Right ventricle myocardium inferior (tissue), 1 donor: Measurements from ENCODE around the gene PPFIA3. TPM values are rescaled to one million over a fixed set of nuclear protein-coding genes. Genes with fewer than 3 reads are reported as not detected.

Experiments
- ATAC-seq: fragments of 200-7000 bp; cut with Tn5 transposase; one replicate; pipeline ENCODE4 v1.9.1; 2020; ENCODE audit warnings: mild to moderate bottlenecking, moderate library complexity
- DNase-seq: peaks from one replicate; pipeline ENCODE4 v3.0.0; 2021; ENCODE audit errors: missing footprints
- intact Hi-C: fragments of 100-400 bp; cut with DNase I; formaldehyde crosslinking; loops from one replicate; pipeline ENCODE4 v1.11.0; 2022
- total RNA-seq: library from RNA; stranded (reverse); fragmentation: NEBNext Ultra II Directional; extraction: Animal tissue kit (Norgen Biotek cat#: 25700); gene quantifications from one replicate; pipeline ENCODE4 v1.2.1, GENCODE V29; 2021
- donor health status: DM: no; HTN: yes; CAD: no; lungs with severe emphysema.

PPFIA3 gene
- total RNA-seq, 1 donor from 2014 or later: 4.1 TPM

DNA sequence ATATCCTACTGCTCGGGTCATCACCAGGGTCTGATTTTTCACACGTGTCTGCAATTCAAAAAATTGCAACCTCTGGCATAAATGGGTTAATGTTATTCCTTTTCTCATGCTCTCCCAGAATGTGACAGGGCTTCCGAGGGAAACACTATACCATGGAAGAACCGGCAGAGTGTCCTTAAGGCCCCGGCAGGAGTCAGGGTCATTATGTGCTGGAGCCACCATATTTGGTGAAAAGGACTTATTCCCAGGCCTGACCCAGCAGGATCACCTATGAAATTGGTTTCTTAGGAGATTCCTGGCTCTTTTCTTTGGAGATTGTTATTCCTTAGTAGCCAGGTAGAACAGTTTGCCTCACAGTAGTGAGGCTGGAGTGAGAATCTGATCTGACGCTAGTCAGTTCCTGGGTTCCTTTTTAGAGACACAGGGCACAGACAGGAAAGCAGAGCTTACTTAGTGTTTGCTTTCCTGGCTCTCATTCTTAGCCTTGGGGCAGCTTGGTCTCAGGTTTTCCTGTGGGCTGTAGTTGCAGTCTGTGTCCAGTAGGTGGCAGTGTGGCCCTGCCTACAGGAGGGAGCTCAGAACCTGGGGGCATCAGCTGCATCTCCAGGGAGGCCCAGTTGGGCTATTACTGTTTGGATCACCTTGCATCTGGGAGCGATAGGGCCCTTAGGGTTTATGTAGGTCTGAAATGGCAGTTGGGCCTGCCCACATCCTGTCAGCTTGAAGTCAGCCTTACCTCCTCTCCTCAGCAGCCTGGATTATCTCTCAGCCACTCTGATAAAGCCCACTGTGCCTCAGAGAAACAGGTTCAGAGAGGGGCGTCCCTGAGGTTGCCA, 21.7 kb upstream of the PPFIA3 start:
- intact Hi-C loops: loop anchor here (5.0 kb wide), 2 partner anchors 50 to 100 kb away; no protein-coding TSS in a partner anchor
- DNase-seq: no peak
- ATAC-seq: peak; percentile 65

DNA sequence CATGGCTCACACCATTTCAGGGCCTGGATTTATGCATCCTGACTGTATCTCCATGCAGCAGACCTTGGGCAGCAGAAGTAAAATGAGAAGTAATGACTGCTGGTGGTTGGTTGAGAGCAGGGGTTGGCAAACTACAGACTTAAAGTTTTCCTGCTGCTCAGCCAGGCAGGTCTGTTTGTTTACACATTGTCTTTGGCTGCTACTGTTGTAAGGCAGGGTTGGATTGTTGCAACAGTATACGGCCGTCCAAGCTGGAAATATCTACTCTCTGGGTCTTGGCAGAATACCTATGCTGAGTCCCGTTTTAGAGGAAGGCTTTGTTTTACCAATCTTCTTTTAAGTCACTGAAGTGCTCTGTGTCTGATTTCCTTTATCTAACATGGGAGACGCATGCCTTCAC, 20.5 kb upstream of the PPFIA3 start:
- ATAC-seq: no peak
- no peak for DNase-seq
- intact Hi-C loops: loop anchor here (5.0 kb wide), 2 partner anchors 49 to 99 kb away; no protein-coding TSS in a partner anchor

DNA sequence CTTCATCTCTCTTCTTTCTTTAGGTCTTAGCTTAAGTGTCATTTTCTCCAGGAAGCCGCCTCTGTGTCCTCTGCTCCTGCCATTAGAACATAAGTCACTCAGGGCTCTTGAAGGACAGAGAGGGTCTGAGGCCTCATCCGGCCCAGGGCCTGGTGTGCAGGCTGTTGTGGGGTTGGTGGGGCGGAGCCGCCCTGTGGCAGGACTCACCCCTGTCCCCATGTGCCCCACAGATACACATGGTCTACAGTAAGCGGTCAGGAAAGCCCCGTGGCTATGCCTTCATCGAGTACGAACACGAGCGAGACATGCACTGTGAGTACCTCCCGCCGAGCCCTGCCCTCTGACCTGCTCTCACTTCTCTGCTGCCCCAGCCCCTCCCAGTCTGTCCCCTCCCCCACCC, 18.2 kb upstream of the PPFIA3 start:
- intact Hi-C loops: no loop called here
- DNase-seq (no peak), ATAC-seq (no peak)

DNA sequence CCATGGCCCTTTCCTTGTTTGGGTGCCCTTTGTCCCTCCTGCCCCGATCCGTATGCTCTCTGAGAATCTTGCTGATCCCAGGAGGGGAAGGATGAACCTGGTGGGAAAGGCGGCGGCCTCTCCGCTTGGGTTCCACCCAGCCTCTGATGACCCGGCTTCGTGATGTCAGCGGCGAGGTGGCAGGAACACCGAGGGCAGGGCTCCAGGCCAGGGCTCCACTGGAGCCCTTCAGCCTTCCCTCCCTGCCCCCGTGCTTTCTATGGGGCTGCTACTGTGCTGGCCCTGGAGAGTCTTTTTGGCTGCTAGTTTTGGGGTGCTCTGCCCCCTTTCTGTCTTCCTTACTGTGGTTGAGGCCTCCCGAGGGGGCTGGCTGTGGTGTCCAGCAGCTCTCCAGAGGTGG, 17.0 kb upstream of the PPFIA3 start:
- no peak for ATAC-seq
- no peak for DNase-seq
- intact Hi-C loops: no loop called here

DNA sequence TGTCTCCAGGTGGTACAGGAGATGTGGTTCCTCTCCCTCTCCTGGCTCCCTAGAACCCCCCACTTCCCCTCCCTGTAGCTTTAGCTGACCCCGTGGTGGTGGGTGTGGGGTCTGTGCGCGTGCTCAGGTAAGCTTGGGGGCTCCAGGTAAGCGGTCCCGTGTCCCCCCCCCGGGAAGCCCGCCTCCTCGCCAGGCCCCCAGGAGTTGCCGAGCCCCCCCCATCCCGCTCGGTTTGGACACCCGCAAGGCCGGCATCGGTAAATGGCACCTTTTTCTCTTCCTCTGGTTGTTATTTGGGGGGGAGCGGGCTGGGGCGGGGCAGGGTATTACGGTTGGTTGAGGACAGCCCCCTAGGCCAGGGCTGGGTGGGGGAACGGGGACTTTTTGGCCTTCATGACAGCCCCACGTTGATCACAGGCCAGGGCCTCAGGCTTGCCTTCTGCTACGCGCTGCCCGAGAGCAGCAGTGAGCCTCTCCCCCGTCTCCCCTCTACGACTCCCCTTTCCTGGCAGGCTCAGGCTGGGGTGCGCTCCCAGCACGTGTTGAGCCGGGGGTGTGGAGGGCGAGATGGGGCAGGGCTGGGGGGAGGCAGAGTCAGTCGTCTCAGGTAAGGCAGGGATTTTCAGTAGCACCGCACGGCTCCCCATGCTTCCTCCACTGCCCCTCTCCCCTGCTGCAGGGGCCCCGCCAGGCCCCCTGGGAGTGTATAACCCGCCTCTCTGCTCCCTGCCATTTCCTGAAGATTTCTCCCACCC, 15.8 kb upstream of the PPFIA3 start:
- intact Hi-C loops: no loop called here
- DNase-seq: no peak
- no peak for ATAC-seq

DNA sequence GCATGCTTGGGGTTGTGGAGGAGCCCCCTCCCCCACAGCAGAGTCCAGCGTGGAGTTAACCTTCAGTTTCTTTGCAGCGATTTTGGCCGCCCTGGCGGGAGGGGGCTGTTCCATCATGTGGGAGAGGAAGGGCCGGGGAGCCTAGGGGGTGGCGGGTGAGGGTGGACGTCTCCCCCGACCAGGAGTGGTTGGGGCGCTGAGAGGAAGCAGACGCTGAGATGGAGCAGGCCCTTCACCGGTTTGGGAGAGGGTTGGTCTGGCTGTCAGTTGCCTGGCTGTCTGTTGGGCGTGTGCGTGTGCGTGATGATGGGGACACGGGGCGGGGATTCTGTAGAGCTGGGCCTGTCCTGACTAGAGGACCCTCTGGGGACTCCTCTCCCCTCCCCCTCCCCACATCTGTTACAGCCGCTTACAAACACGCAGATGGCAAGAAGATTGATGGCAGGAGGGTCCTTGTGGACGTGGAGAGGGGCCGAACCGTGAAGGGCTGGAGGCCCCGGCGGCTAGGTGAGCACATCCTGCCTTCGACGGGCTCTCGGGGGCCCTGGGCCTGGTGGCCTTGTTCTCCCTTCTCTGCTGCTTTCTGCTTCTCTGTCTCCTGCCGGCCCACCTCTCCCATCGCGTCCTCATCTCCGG, 15.0 kb upstream of the PPFIA3 start:
- intact Hi-C loops: no loop called here
- DNase-seq: no peak
- ATAC-seq: peak; percentile 23

DNA sequence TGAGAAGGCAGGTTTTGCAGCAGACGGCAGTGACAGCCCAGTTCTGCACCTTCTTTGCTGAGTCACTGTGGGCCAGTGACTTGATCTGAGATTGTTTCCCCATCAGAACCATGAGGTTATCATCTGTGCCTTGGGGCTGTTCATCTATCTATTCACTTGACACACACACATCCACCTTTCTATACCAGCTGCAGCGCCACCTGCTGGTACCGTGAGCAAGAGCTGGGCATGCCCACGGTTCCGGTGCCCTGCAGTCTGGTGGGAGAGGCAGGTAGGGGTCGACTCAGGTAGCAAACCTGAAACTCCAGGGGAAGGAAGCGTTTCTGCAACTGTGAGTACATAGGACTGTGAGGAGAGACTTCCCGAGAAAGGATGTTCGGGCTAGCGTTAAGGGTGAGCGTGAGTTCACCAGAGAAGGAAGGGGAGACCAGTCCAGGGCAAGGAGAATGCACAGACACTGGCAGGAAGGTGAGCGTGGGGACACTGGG, 12.7 kb upstream of the PPFIA3 start:
- ATAC-seq: no peak
- intact Hi-C loops: no loop called here
- peak; percentile 83 for DNase-seq

DNA sequence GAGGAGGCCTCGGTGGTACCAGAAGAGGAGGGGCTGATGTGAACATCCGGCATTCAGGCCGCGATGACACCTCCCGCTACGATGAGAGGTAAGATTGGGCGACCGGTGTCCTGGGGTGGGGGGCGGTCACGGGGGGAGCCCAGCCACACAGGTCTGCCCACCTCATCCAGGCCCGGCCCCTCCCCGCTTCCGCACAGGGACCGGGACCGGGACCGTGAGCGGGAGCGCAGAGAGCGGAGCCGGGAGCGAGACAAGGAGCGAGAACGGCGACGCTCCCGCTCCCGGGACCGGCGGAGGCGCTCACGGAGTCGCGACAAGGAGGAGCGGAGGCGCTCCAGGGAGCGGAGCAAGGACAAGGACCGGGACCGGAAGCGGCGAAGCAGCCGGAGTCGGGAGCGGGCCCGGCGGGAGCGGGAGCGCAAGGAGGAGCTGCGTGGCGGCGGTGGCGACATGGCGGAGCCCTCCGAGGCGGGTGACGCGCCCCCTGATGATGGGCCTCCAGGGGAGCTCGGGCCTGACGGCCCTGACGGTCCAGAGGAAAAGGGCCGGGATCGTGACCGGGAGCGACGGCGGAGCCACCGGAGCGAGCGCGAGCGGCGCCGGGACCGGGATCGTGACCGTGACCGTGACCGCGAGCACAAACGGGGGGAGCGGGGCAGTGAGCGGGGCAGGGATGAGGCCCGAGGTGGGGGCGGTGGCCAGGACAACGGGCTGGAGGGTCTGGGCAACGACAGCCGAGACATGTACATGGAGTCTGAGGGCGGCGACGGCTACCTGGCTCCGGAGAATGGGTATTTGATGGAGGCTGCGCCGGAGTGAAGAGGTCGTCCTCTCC, 11.5 kb upstream of the PPFIA3 start:
- DNase-seq (no peak), ATAC-seq (no peak)
- intact Hi-C loops: no loop called here

DNA sequence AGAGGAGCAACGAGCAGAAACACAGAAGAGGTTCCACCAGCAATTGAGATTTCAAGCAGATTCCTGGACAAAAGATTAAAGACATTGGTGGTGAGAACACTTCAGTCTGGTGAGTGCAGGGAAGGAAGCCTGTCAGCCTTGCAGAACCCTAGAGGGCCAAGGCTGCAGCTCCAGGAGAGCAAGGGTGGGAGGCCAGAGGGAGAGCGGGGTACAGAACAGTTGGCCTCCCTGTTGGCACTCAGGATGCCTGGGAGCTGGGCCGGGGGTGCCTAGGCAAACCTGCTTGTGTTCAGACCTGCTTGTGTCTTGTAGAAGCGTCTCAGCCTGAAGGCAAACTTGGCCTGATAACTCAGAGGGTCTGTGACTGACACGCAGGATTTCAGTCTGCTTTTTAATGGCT, 10.3 kb upstream of the PPFIA3 start:
- DNase-seq (no peak), ATAC-seq (no peak)
- intact Hi-C loops: no loop called here

DNA sequence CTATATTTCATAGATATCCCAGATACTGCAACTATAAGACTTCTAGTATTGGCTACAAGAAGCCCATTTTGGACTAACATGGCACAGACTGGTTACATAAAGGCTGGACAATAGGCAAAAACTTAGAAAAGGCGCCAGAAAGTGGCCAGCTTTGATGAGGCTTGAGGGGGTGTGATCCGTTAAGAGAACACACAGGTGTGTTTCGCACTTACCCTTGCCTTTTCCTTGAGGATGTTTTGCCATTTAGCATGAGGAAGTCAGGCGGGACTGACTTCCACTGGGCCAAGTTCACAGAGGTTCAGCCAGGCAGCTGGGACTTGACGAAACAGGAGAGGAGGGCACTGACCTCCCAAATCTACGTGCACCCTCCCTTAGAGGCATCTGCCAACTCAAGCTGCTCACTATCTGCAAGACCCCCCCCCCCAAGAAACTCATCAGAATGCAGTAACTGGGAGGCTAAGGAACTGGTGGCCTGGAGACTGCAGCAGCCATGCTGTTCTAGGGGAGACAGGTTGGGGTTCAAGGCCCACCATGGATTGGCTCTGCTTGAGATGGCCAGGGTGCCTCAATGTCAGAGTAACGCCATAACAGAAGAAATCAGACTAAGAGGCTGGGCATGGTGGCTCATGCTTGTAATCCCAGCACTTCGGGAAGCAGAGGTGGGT, 9.6 kb upstream of the PPFIA3 start:
- intact Hi-C loops: no loop called here
- DNase-seq: no peak
- no peak for ATAC-seq

DNA sequence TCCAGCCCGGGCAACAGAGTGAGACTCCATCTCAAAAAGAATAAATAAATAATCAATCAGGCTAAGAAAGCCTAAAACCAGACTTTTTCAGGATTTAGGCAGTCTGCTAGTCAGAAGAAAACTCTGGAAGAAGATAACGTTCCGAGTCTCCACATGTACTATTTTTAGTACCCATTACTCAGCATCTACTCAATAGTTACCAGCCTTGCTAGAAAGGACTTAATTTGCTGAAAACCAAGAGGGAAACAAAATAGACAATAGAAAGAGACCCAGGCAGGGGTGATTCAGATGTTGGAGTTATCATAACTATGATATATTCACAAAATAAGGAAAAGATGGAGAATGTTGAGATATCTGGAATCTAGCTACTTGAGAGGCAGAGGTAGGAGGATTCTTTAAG, 8.8 kb upstream of the PPFIA3 start:
- ATAC-seq: no peak
- intact Hi-C loops: no loop called here
- no peak for DNase-seq

DNA sequence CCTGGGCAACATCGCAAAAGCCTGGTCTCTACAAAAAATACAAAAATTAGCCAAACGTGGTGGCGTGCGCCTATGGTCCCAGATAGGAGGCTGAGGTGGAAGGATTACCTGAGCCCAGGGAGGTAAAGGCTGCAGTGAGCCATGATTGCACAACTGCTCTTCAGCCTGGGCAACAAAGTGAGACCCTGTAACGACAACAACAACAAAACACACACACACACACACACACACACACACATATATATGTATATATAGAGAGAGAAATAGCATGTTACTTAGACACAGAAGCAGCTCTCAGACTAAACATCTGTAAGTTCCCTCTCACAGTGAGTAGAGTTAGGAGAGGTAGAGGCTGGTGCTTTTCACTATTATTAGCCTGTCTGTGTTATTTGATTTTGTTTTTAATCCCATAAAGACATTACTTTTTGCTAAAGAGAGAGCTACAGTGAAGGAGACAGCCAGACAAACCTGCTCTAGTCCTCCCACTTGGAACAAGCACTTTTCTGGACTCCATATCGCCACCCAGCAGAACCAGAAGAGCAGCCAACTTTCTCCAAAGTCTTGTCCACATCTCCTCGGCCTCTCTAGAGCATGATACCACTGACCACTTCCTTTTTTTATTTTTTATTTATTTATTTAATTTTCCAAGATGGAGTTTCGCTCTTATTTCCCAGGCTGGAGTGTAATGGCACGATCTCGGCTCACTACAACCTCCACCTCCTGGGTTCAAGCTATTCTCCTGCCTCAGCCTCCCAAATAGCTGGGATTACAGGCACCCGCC, 7.9 kb upstream of the PPFIA3 start:
- ATAC-seq (no peak), DNase-seq (no peak)
- intact Hi-C loops: no loop called here

DNA sequence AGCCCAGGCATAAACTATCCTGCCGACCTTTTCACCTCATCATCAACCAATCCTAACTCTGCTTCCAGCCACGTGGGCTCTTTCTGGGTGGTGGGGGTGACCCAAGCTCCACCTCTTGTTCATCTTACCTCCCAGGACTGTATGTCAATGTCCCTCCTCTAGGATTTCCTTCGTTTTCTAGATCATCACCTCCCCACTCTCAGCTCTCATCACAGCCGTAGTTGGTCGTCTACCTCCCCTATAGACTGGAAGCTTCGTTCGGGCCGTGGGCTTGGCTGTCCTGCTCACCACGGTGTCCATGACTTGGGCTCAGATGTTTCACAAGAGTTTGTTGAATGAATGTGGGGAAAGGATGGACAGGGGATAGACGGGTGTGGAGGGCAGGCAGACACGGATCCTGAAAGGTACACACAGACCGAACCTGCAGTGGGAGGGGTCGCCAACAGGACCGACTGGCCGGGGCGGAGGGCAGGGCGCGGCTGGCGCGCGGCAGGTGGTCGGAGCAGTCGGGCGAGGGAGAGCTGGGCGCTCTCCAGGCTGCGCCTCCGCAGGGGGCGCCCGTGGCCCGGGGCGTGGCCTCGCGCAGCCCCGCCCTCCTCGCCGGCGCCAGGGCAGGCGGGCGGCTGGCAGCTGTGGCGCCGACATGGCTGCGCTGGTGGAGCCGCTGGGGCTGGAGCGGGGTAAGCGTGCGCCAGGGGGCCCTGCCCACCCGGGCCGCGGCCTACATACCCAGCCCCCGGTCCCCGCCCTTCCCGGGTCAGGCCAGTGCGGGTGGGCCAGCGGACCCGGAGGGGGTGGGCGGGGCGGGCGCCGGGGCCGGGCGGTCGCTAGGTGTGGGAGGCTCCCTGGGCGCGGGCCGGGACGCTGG, 5.3 kb upstream of the PPFIA3 start, which contains the start of gene LIN7B:
LIN7B (plus strand) TSS at position 609 of the 868 bp plus-strand sequence; CDS start at position 644, 35 bp downstream.
- intact Hi-C loops: no loop called here
- ATAC-seq: peak; percentile 63
- DNase-seq: peak; percentile 87

DNA sequence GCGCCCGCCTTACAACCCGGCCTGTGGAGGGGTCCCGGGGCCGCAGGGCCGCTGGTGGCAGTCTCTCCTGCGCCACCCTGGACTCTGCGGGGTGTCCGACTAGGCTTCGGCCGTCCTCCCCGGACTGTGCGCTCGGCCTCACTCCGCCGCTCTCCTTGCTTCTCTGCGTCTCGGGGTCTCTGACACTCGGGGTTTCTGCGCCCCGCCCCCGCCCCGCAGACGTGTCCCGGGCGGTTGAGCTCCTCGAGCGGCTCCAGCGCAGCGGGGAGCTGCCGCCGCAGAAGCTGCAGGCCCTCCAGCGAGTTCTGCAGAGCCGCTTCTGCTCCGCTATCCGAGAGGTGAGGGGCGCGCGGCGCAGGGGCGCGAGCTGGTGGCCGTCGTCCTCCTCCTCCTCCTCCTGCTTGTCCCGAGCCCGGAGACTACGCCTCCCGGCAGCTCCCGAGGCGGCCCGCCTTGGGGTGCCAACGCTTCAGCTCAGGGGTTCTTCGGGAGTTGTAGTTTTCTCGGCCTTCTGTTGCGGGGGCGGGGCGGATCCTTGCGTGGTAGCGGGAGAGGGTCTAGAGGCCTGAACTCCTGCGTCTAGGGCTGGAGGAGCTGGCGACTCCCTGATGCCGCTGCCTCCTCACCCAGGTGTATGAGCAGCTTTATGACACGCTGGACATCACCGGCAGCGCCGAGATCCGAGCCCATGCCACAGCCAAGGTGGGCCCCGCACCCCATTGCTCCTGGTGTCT, 4.5 kb upstream of the PPFIA3 start:
- DNase-seq (peak; percentile 79), ATAC-seq (no peak)
- intact Hi-C loops: no loop called here

DNA sequence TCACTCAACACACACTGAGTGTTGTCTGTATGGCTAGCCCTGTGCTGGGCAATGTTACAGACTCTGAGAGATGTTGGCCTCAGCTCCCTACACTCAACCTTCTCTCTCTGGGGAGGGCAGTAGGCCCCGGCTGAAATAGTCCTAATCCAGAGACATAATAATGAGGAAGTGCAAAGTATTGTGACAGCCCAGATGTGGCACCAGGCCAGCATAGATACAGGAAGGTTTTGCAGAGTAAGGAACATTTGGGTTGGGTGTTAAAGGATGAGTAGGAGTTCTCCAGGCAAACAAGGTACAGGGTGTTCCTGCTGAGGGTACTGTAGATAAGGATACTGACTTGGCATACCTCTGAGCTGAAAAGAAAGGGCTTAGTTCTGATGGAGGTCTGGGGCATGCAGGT, 2.8 kb upstream of the PPFIA3 start:
- no peak for ATAC-seq
- DNase-seq: peak; percentile 84
- intact Hi-C loops: no loop called here
